SK-N-SH (cell line): ENCODE measurements around the gene AMY1C. TPM values are rescaled to one million over a fixed set of nuclear protein-coding genes. Genes with fewer than 3 reads are reported as not detected.
"Not testable (repeated sequence)": the region's sequence is repeated elsewhere in the genome, so short reads cannot be mapped to it uniquely, and the experiment has no call there.

Experiments
- CTCF ChIA-PET: fragments of 300-600, 350-600 bp; formaldehyde crosslinking; extraction: SDS; loops from one replicate; lab custom pipeline; 2021; lab: Yijun Ruan, JAX
- POLR2A ChIA-PET: fragments of 350-600 bp; sonication (Branson Sonifier 250); formaldehyde crosslinking; extraction: SDS; loops from one replicate; lab custom pipeline; 2020; ENCODE audit warnings: antibody characterized with exemption, inconsistent platforms; lab: Yijun Ruan, JAX
- DNase-seq: peaks from one replicate; pipeline ENCODE4 v3.0.0; 2012
- H2AFZ ChIP-seq: fragments of 200-600 bp; sonication (generic); 2 replicates; pipeline ENCODE4 v1.8.1; 2016; ENCODE audit warnings: antibody characterized with exemption, mild to moderate bottlenecking, low read depth
- H3F3A ChIP-seq: fragments of 200-600 bp; sonication (generic); replicated peaks from 2 replicates; pipeline ENCODE3; 2016; ENCODE audit warnings: antibody characterized with exemption, mild to moderate bottlenecking; ENCODE audit not compliant: insufficient read depth
- H3K27ac ChIP-seq, 2 experiments: fragments of 200-500 bp in 1 of 2; fragments of 200-600 bp in 1 of 2; sonication (Bioruptor generic) in 1 of 2; sonication (generic), shearing (Covaris generic) in 1 of 2; 2 replicates each; pipeline versions ENCODE4 v1.5.1 to v1.6.1; 2014 to 2016; ENCODE audit warnings: low read depth in 2 of 2, inconsistent platforms in 1 of 2, low read length in 1 of 2, mild to moderate bottlenecking in 1 of 2, mixed read lengths in 1 of 2
- H3K27me3 ChIP-seq: fragments of 200-600 bp; sonication (generic), shearing (Covaris generic); 2 replicates; pipeline ENCODE4 v1.6.1; 2016; ENCODE audit warnings: mixed run types; ENCODE audit not compliant: insufficient read depth
- H3K36me3 ChIP-seq, 2 experiments: fragments of 200-500 bp in 1 of 2; fragments of 200-600 bp in 1 of 2; sonication (Bioruptor generic) in 1 of 2; sonication (generic) in 1 of 2; replicated peaks in 1 of 2; 2 replicates each; pipeline versions ENCODE3 to v1.5.1; 2014 to 2016; ENCODE audit warnings: low read length in 1 of 2, mild to moderate bottlenecking in 1 of 2; ENCODE audit not compliant: insufficient read depth in 2 of 2, control insufficient read depth in 1 of 2
- H3K4me1 ChIP-seq, 2 experiments: fragments of 200-500 bp in 1 of 2; fragments of 200-600 bp in 1 of 2; sonication (Bioruptor generic) in 1 of 2; sonication (generic), shearing (Covaris generic) in 1 of 2; 2 replicates each; pipeline versions ENCODE4 v1.5.1 to v1.6.1; 2014 to 2016; ENCODE audit warnings: low read depth in 1 of 2, low read length in 1 of 2, mixed run types in 1 of 2; ENCODE audit not compliant: insufficient read depth in 2 of 2, control insufficient read depth in 1 of 2
- H3K4me2 ChIP-seq: fragments of 200-600 bp; sonication (generic), shearing (Covaris generic); 2 replicates; pipeline ENCODE4 v1.6.1; 2017; ENCODE audit warnings: mixed run types
- H3K4me3 ChIP-seq, 2 experiments: fragments of 200-500 bp in 1 of 2; fragments of 200-600 bp in 1 of 2; sonication (Bioruptor generic) in 1 of 2; sonication (generic), shearing (Covaris generic) in 1 of 2; 2 replicates each; pipeline versions ENCODE4 v1.5.1 to v1.8.1; 2014 to 2016; ENCODE audit warnings: low read depth in 2 of 2, inconsistent platforms in 1 of 2, low read length in 1 of 2, mild to moderate bottlenecking in 1 of 2, mixed read lengths in 1 of 2, moderate library complexity in 1 of 2
- H3K79me2 ChIP-seq: fragments of 200-600 bp; sonication (generic); 2 replicates; pipeline ENCODE4 v1.8.1; 2017; ENCODE audit warnings: mild to moderate bottlenecking; ENCODE audit not compliant: insufficient read depth
- H3K9ac ChIP-seq: fragments of 200-600 bp; sonication (generic); 2 replicates; pipeline ENCODE4 v1.6.1; 2017; ENCODE audit warnings: mixed run types
- H3K9me2 ChIP-seq: fragments of 200-600 bp; sonication (generic); 2 replicates; pipeline ENCODE4 v1.6.1; 2017; ENCODE audit warnings: mixed run types
- H3K9me3 ChIP-seq: fragments of 200-600 bp; sonication (generic); 2 replicates; pipeline ENCODE4 v1.6.1; 2017; ENCODE audit warnings: mixed run types, mild to moderate bottlenecking, moderate library complexity
- H4K20me1 ChIP-seq: fragments of 200-600 bp; sonication (generic); 2 replicates; pipeline ENCODE4 v1.6.1; 2017; ENCODE audit warnings: mild to moderate bottlenecking, mixed run types; ENCODE audit not compliant: insufficient read depth
- WGBS: methylation state at CpG from one replicate; pipeline ENCODE4 v1.1.6; 2017; ENCODE audit warnings: low lambda C conversion rate; 5-methylcytosine and 5-hydroxymethylcytosine counted together
- polyA plus RNA-seq, 3 experiments: library from polyadenylated mRNA; depleted of rRNA; stranded (reverse); fragments of >200 nt; gene quantifications; 2 replicates each; pipeline ENCODE4 v1.2.3, GENCODE V29; 2012

AMY1C gene
- polyA plus RNA-seq (2012; rRNA removed): not detected in 2 replicates
- polyA plus RNA-seq (2012; cell fraction: cytosol; rRNA removed): not detected in 2 replicates
- not detected in 2 replicates for polyA plus RNA-seq (2012; cell fraction: nucleus; rRNA removed)

DNA sequence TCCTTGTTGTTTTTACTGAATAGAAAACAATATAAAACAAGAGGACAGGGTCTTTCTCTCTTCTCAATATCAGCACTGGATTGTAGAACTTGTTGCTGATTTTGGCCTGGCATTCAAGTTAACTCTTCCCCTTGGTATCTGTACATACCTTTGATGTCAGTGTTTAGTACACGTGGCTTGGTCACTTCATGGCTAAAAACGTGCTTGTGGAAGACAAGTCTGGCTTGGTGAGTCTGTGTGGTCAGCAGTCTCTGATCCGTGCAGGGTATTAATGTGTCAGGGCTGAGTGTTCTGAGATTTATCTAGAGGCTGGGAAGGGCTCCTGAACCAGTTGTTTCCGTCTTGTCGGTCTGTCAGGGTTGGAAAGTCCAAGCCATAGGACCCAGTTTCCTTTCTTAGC is at the start of gene AMY1C:
AMY1C (plus strand) TSS at position 301 of the 400 bp plus-strand sequence. CDS start 572 bp downstream, outside the sequence.
- DNase-seq, H3K4me3 ChIP-seq, H3K9me3 ChIP-seq, H3K36me3 ChIP-seq, H3F3A ChIP-seq, H3K9ac ChIP-seq, H3K27me3 ChIP-seq, H3K9me2 ChIP-seq, H3K79me2 ChIP-seq, H3K4me1 ChIP-seq, H2AFZ ChIP-seq, H3K27ac ChIP-seq, H3K4me2 ChIP-seq, POLR2A ChIA-PET, H4K20me1 ChIP-seq, CTCF ChIA-PET: not testable (repeated sequence)
- no CpG with 5 or more reads among the region's 5 CpGs for WGBS

DNA sequence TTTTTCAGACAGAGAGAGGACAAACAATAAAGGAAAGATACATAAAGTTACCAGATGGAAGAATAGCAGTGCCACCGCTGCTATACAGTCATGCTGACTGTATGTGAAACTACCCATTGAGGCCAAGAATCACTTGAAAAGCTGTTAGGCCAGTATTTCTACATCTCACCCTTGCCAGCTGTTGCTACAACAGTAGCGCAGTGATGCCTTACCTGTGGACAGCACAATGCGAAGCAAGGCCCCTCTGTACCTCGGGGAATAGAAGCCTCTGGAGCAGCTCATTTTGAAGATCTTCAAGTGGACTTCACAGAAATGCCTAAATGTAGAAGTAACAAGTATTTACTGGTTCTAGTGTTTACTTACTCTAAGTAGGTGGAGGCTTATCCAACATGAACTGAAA is 49.0 kb upstream of the AMY1C start:
- DNase-seq: not testable (repeated sequence)

DNA sequence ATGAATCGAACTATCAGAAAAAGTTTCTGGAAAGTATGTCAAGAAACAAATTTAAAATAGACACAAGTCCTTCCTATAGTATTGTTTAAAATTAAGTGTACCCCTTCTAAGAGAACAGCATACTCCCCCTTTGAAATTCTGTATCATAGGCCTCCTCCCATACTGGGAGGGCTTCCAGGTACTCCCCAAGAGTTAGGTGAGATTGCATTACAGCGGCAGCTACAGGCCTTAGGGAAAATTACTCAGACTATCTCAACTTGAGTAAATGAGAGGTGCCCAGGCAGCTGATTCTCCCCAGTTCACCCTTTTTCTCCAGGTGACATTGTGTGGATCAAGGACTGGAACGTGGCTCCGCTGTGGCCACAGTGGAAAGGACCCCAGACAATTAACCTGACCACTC is 48.4 kb upstream of the AMY1C start:
- no CpG with 5 or more reads among the region's 4 CpGs for WGBS
- POLR2A ChIA-PET, H3K27me3 ChIP-seq, H3K9me2 ChIP-seq, H3K9me3 ChIP-seq, H3K79me2 ChIP-seq, H2AFZ ChIP-seq, H4K20me1 ChIP-seq, H3K36me3 ChIP-seq, H3K4me1 ChIP-seq, H3F3A ChIP-seq, H3K9ac ChIP-seq, DNase-seq, CTCF ChIA-PET, H3K4me3 ChIP-seq, H3K4me2 ChIP-seq, H3K27ac ChIP-seq: not testable (repeated sequence)

More for the DNA sequence above, 49.0 kb upstream of the AMY1C start:
- H3K36me3 ChIP-seq, H3K4me2 ChIP-seq, CTCF ChIA-PET, H3K27ac ChIP-seq, H3K27me3 ChIP-seq, H3K9me2 ChIP-seq, H3K9me3 ChIP-seq, H4K20me1 ChIP-seq, H3K4me3 ChIP-seq, POLR2A ChIA-PET, H3K79me2 ChIP-seq, H3K9ac ChIP-seq, H3F3A ChIP-seq, H2AFZ ChIP-seq, H3K4me1 ChIP-seq: not testable (repeated sequence)
- no CpG with 5 or more reads among the region's 4 CpGs for WGBS

DNA sequence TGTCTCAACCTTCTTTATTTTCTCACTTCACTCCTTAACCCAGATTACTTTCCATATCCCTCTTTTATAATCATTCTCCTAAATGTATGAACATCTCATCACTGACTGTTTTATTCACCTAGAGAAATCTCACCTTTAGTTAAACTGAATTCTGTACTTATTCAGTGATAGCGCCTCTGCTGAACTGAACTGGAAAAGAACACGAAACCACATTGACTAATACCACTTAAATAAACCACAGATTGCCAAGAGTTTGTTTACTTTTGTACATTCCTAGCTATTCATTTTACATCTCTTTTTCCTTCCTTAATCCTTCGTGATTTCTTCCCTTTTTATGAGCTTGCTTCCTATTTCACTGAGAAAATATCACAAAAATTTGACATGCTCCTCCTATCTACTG is 42.0 kb upstream of the AMY1C start:
- POLR2A ChIA-PET, H3K9me2 ChIP-seq, H2AFZ ChIP-seq, H3K4me1 ChIP-seq, H3K4me2 ChIP-seq, DNase-seq, H3K9ac ChIP-seq, H3K9me3 ChIP-seq, H3F3A ChIP-seq, H3K27me3 ChIP-seq, H4K20me1 ChIP-seq, H3K79me2 ChIP-seq, H3K4me3 ChIP-seq, CTCF ChIA-PET, H3K36me3 ChIP-seq, H3K27ac ChIP-seq: not testable (repeated sequence)
- WGBS: no CpG with 5 or more reads among the region's 3 CpGs

DNA sequence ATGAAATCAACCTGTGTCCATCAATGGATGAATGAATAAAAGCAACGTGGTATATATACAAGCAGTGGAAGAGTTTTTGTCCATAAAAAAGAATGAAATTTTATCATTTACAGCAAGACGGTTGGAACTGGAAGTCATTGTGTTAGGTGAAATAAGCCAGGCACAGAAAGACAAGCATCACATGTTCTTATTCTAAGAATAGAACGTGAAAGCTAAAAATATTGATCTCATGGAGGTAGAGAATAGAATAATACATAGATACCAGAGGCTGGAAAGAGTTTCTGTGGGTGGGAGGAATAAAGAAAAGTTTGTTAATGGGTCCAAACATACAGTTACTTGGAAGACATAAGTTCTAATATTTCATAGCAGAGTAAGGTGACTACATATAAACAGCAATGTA is 39.3 kb upstream of the AMY1C start:
- no CpG with 5 or more reads among the region's 3 CpGs for WGBS
- POLR2A ChIA-PET, H3K9me2 ChIP-seq, H3K9ac ChIP-seq, H4K20me1 ChIP-seq, H3K79me2 ChIP-seq, H3K9me3 ChIP-seq, H3K4me2 ChIP-seq, CTCF ChIA-PET, H3K4me1 ChIP-seq, DNase-seq, H3K27ac ChIP-seq, H3K36me3 ChIP-seq, H3F3A ChIP-seq, H2AFZ ChIP-seq, H3K4me3 ChIP-seq, H3K27me3 ChIP-seq: not testable (repeated sequence)

DNA sequence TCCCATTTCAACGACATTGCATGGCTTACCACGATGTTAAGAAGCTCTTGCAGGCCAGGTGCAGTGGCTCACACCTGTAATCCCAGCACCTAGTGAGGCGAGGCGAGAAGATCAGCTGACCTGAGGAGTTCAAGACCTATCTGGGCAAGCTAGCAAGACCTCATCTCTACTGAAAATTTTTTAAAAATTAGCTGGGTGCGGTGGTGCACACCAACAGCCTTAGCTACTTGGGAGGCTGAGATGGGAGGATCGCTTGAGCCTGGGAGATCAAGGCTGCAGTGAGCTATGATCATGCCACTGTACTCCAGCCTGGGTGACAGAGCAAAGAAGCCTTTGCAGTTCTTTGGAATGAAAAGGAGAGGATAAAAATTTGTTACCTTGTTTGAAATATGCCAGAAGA is 32.3 kb upstream of the AMY1C start:
- H4K20me1 ChIP-seq, H3K4me3 ChIP-seq, H3K4me1 ChIP-seq, H3K27ac ChIP-seq, DNase-seq, H3K4me2 ChIP-seq, H3K9me3 ChIP-seq, CTCF ChIA-PET, H3K27me3 ChIP-seq, H3K9ac ChIP-seq, H2AFZ ChIP-seq, H3K36me3 ChIP-seq, H3K9me2 ChIP-seq, H3K79me2 ChIP-seq, POLR2A ChIA-PET, H3F3A ChIP-seq: not testable (repeated sequence)
- WGBS: 9% methylated on average over 6 of the region's 6 CpGs

DNA sequence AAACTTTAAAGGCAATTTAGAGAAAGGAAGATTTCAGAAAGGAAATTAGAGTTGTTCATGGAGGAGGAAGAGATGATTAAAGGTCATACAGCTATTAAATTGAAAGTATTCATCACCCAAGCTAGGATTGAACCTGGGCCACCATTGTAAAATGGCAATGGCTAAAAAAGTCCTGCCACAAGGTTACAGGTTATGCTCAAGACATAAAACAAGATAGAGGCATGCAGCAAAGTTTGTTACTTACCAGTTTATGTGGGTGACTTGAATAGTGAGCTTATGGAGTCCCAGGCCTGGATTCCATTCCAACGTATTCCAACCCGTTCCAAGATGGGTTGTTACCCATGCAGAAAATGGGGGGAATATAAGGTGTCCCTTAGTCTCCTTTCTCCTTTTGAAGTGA is 28.2 kb upstream of the AMY1C start:
- CTCF ChIA-PET, H4K20me1 ChIP-seq, H3K27ac ChIP-seq, H3K4me3 ChIP-seq, H3K9ac ChIP-seq, H2AFZ ChIP-seq, H3K79me2 ChIP-seq, H3K36me3 ChIP-seq, H3K9me3 ChIP-seq, H3F3A ChIP-seq, H3K4me2 ChIP-seq, H3K27me3 ChIP-seq, POLR2A ChIA-PET, H3K9me2 ChIP-seq, H3K4me1 ChIP-seq, DNase-seq: not testable (repeated sequence)
- no CpG with 5 or more reads among the region's 2 CpGs for WGBS
